Stimulated activated CD8-positive, alpha-beta memory T cell treated with anti-CD3 and anti-CD28 coated beads, Interleukin-7, amount 100 ng/mL, for 48 hours (primary cell): Measurements from ENCODE around the gene STAC2.
A peak's percentile ranks its signal among the peaks of the same experiment; 100 is the strongest.
"Not testable (repeated sequence)": the region's sequence is repeated elsewhere in the genome, so short reads cannot be mapped to it uniquely, and the experiment has no call there.

ENCODE experiments used
- DNase-seq, 2 donors: peaks; one replicate each; pipeline ENCODE4 v3.0.0-alpha.2; 2020; ENCODE audit warnings: low read depth in 1 of 2; ENCODE audit errors: extremely low read depth in 1 of 2

The STAC2 gene

GRCh38 chr17:39225308-39225958 is at the start of gene STAC2:
Gene STAC2 (minus strand): TSS chr17:39225945. CDS start chr17:39225502, 443 bp downstream.
- DNase-seq = no peak

GRCh38 chr17:39271546-39271945 is 45.8 kb upstream of the STAC2 start:
- DNase-seq = no peak

- no peak for DNase-seq
Measured at GRCh38 chr17:39270923-39271322, 45.2 kb upstream of the STAC2 start.

- no peak for DNase-seq
Measured at GRCh38 chr17:39264119-39264518, 38.4 kb upstream of the STAC2 start.

- peak in 1 of 2 donors; percentile 26 for DNase-seq
Measured at GRCh38 chr17:39261286-39261685, 35.5 kb upstream of the STAC2 start.

- no peak for DNase-seq
Measured at GRCh38 chr17:39252788-39253460, 27.2 kb upstream of the STAC2 start.

GRCh38 chr17:39251997-39252396 is 26.3 kb upstream of the STAC2 start:
- DNase-seq = no peak

- not testable (repeated sequence) for DNase-seq
Measured at GRCh38 chr17:39250076-39250475, 24.3 kb upstream of the STAC2 start.

- DNase-seq = no peak
Measured at GRCh38 chr17:39246274-39246673, 20.5 kb upstream of the STAC2 start.

- peak; percentile 50 to 77 for DNase-seq
Measured at GRCh38 chr17:39244600-39245570, 19.1 kb upstream of the STAC2 start.

GRCh38 chr17:39244016-39244599 is 18.4 kb upstream of the STAC2 start:
- DNase-seq = no peak

- DNase-seq = no peak
Measured at GRCh38 chr17:39243155-39243554, 17.4 kb upstream of the STAC2 start.

- DNase-seq = no peak
Measured at GRCh38 chr17:39240631-39241030, 14.9 kb upstream of the STAC2 start.

GRCh38 chr17:39239640-39240314 is 14.0 kb upstream of the STAC2 start:
- DNase-seq = peak in 1 of 2 donors; percentile 51

GRCh38 chr17:39238311-39238972 is 12.7 kb upstream of the STAC2 start:
- peak in 1 of 2 donors; percentile 61 for DNase-seq

- DNase-seq = no peak
Measured at GRCh38 chr17:39237586-39237985, 11.8 kb upstream of the STAC2 start.

- DNase-seq = no peak
Measured at GRCh38 chr17:39236981-39237441, 11.3 kb upstream of the STAC2 start.

GRCh38 chr17:39236450-39236927 is 10.7 kb upstream of the STAC2 start:
- no peak for DNase-seq
